Kidney (tissue), 14 donors: ENCODE data around the gene ASCL3. TPM values are rescaled to one million over a fixed set of nuclear protein-coding genes. Genes with fewer than 3 reads are reported as not detected.
"Not testable (repeated sequence)": the region's sequence is repeated elsewhere in the genome, so short reads cannot be mapped to it uniquely, and the experiment has no call there.

ENCODE experiments used
- DNase-seq, 5 donors: peaks; one replicate each; pipeline ENCODE4 v3.0.0-alpha.2; 2013 to 2020
- FAIRE-seq: peaks from 2 replicates; lab custom pipeline; 2012; peaks lifted over from hg19 to GRCh38; lab: Jason Lieb, UNC
- H3K27ac ChIP-seq, 2 donors: one replicate each; pipeline ENCODE4 v1.7.0; 2013; ENCODE audit warnings: low read depth in 2 of 2, low read length in 2 of 2, inconsistent platforms in 1 of 2
- H3K27me3 ChIP-seq: one replicate; pipeline ENCODE4 v1.7.1; 2013; ENCODE audit warnings: low read length, inconsistent platforms; ENCODE audit not compliant: control insufficient read depth, insufficient read depth
- H3K36me3 ChIP-seq, 3 donors: one replicate each; pipeline versions ENCODE4 v1.7.0 to v1.7.1; 2013; ENCODE audit warnings: low read length in 3 of 3, control low read depth in 1 of 3, inconsistent platforms in 1 of 3; ENCODE audit not compliant: insufficient read depth in 3 of 3, control insufficient read depth in 2 of 3
- H3K4me1 ChIP-seq, 3 donors: one replicate each; pipeline versions ENCODE4 v1.7.0 to v1.7.1; 2013; ENCODE audit warnings: low read length in 3 of 3, inconsistent platforms in 1 of 3, low read depth in 1 of 3; ENCODE audit not compliant: control insufficient read depth in 2 of 3, insufficient read depth in 2 of 3
- H3K4me3 ChIP-seq, 3 donors: one replicate each; pipeline versions ENCODE4 v1.7.0 to v1.8.1; 2013; ENCODE audit warnings: low read length in 3 of 3, control low read depth in 1 of 3, inconsistent platforms in 1 of 3
- H3K9ac ChIP-seq, 3 donors: one replicate each; pipeline versions ENCODE4 v1.7.0 to v1.7.1; 2013; ENCODE audit warnings: low read length in 3 of 3, control low read depth in 1 of 3, inconsistent platforms in 1 of 3
- H3K9me3 ChIP-seq, 3 donors: one replicate each; pipeline versions ENCODE4 v1.7.0 to v1.7.1; 2013; ENCODE audit warnings: low read length in 3 of 3, control low read depth in 1 of 3, inconsistent platforms in 1 of 3; ENCODE audit not compliant: control insufficient read depth in 2 of 3, insufficient read depth in 1 of 3
- CTCF ChIP-seq: IDR thresholded peaks from 3 replicates; pipeline ENCODE4 v1.5.1; 2012; ENCODE audit warnings: mild to moderate bottlenecking, moderate library complexity, borderline replicate concordance; ENCODE audit not compliant: insufficient read depth; ENCODE audit errors: extremely low read depth
- intact Hi-C: fragments of 100-400 bp; cut with DNase I; formaldehyde crosslinking; loops from one replicate; pipeline ENCODE4 v1.11.1; 2022
- polyA plus RNA-seq: library from polyadenylated mRNA; stranded (reverse); fragments of 350-450 nt; fragmentation: Illumina TruSeq; extraction: RNeasy Lipid Tissue Mini Kit (QIAGEN cat#74804); gene quantifications from one replicate; pipeline ENCODE4 v1.2.3, GENCODE V29; 2014; ENCODE audit warnings: low read depth, low replicate concordance; ENCODE audit not compliant: insufficient read depth
- total RNA-seq: library from RNA; stranded (reverse); fragmentation: NEBNext Ultra II Directional; extraction: Animal tissue kit (Norgen Biotek cat#: 25700); gene quantifications from one replicate; pipeline ENCODE4 v1.2.1, GENCODE V29; 2021
- donor health status: control.
- donor health status: control.
- donor health status: control.
- donor health status: control.
- donor health status: control.
- donor health status: DM: yes; HTN: yes; CAD: no.
- donor health status: Normal renal cell carcinoma (clear cell type).

Gene ASCL3
- total and polyA plus RNA-seq, 2 donors from 2014 or later: not detected

GRCh38 chr11:8899119-8899753, 43.6 kb downstream of the ASCL3 start:
- H3K27me3 ChIP-seq: no peaks in the 10 kb centered on the region
- no peak for DNase-seq
- H3K27ac ChIP-seq: no peak overlapping the region
- no peaks in the 10 kb centered on the region for H3K4me1 ChIP-seq
- H3K9ac ChIP-seq: no peak overlapping the region
- intact Hi-C loops: no loop called here
- no peak for TF ChIP-seq CTCF
- peaks cover 0 to 7% (median 6%) of the 10 kb centered on the region in 3 donors for H3K9me3 ChIP-seq
- H3K4me3 ChIP-seq: no peak overlapping the region
- H3K36me3 ChIP-seq: no peaks in the 10 kb centered on the region
- FAIRE-seq: no peak

GRCh38 chr11:8891185-8891584, 51.6 kb downstream of the ASCL3 start:
- H3K9ac ChIP-seq, H3K9me3 ChIP-seq, FAIRE-seq, H3K4me1 ChIP-seq, H3K27ac ChIP-seq, H3K4me3 ChIP-seq, H3K36me3 ChIP-seq, DNase-seq, H3K27me3 ChIP-seq, intact Hi-C loops: not testable (repeated sequence)

Other genes with a start within 250 kb of the ASCL3 start
- gene AKIP1, start 31.8 kb downstream of the ASCL3 start, total RNA-seq: 23.7 TPM
- 27.3 TPM for gene AKIP1, start 31.8 kb downstream of the ASCL3 start, polyA plus RNA-seq
- 0.91 TPM for gene C11orf16, start 10.1 kb downstream of the ASCL3 start, total RNA-seq
- 0.28 TPM for gene C11orf16, start 10.1 kb downstream of the ASCL3 start, polyA plus RNA-seq
- 64.4 TPM for gene TMEM9B, start 21.4 kb upstream of the ASCL3 start, total RNA-seq
- 73.0 TPM for gene TMEM9B, start 21.4 kb upstream of the ASCL3 start, polyA plus RNA-seq
- 1.6 TPM for gene NRIP3, start 61.0 kb upstream of the ASCL3 start, total RNA-seq
- 1.1 TPM for gene NRIP3, start 61.0 kb upstream of the ASCL3 start, polyA plus RNA-seq
- gene SCUBE2, start 148.6 kb upstream of the ASCL3 start, total RNA-seq: 3.5 TPM
- 0.65 TPM for gene SCUBE2, start 148.6 kb upstream of the ASCL3 start, polyA plus RNA-seq